Stimulated activated CD8-positive, alpha-beta memory T cell treated with anti-CD3 and anti-CD28 coated beads, Interleukin-15, amount 100 ng/mL, for 24 hours (primary cell): ENCODE measurements around the gene GTPBP4.
"Not testable (repeated sequence)": the region's sequence is repeated elsewhere in the genome, so short reads cannot be mapped to it uniquely, and the experiment has no call there.

ENCODE experiments used
- DNase-seq: peaks from one replicate; pipeline ENCODE4 v3.0.0-alpha.2; 2020; ENCODE audit warnings: low read depth

The GTPBP4 gene

GRCh38 chr10:988667-989545 lies 672 bp downstream of the GTPBP4 start:
- DNase-seq = no peak

GRCh38 chr10:990808-991207 lies 2.6 kb downstream of the GTPBP4 start:
- no peak for DNase-seq

- DNase-seq = no peak
Measured at GRCh38 chr10:992467-992866, 4.2 kb downstream of the GTPBP4 start.

DNA sequence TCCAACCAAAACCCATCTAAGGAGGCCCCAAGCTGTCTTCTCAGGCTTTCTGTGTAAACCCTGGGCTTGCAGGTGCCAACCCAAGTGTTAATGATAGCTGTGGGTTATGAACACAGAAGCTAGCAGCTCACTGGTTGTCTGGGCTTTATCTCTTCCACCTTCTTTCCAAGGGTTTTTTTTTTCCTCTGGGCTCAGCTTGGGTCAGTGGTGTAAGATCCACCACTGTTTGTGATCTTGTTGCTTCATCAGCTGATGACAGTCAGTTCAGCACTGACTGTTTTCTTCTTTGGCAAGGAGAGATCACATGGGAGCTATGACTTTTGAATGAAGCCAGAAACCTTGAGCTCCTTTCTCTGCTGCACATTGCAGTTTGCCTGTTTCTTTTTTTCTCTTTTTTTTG lies 4.6 kb downstream of the GTPBP4 start:
- no peak for DNase-seq

DNA sequence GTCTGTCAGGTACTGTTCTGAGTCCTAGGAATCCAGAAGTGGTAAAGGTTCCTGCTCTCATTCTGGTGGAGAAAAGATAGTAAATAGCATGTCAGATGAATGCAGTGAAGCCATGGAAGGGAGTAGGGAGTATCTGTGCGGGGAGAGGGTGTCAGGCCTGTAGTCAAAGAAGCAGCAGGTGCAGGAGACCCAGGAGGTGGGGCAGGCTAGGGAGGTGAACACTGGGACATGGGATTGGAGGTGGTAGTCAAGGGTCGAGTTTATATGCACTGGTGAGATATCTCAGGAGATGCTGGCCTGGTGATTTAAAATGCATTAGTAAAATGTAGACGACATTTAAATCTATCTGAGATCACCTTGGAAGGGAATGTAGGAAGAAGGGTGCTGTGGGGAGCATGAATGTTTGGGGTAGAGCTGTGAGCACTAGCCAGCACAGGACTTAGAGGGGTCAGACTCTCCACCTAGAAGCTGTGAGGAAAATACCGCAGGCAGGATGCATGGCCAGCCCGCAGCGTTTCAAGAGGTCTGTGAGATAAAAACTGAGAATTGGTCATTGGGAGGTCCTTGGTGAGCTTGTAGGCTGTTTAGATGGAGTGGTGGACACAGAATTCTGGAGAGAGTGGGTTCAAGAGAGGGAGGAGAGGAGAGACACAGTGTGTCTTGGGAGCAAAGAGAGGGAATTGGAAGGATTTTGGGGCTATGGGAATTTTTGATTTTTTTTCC lies 6.8 kb downstream of the GTPBP4 start:
- DNase-seq = no peak

DNA sequence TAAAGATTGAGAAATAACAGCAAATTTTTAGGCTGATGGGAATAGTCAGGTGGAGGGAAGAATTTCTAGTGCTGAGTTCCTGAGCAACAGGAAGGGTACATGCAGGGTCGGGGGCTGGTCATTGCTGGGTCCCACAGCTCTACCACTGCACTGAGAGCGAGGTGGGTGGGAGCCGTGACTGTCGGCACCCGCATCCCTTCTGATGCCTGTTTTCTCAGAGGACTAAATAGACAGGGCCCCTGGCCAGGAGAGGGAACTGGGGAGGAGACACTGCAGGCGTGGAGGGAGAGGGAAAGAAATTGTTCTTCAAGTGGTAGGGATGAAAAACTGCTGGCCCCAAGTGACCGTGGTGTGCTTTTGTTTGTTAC lies 7.3 kb downstream of the GTPBP4 start:
- DNase-seq = no peak

- no peak for DNase-seq
Measured at GRCh38 chr10:996031-996430, 7.8 kb downstream of the GTPBP4 start.

GRCh38 chr10:997266-998022 lies 9.2 kb downstream of the GTPBP4 start:
- no peak for DNase-seq

- no peak for DNase-seq
Measured at GRCh38 chr10:1002425-1003006, 14.3 kb downstream of the GTPBP4 start.

DNA sequence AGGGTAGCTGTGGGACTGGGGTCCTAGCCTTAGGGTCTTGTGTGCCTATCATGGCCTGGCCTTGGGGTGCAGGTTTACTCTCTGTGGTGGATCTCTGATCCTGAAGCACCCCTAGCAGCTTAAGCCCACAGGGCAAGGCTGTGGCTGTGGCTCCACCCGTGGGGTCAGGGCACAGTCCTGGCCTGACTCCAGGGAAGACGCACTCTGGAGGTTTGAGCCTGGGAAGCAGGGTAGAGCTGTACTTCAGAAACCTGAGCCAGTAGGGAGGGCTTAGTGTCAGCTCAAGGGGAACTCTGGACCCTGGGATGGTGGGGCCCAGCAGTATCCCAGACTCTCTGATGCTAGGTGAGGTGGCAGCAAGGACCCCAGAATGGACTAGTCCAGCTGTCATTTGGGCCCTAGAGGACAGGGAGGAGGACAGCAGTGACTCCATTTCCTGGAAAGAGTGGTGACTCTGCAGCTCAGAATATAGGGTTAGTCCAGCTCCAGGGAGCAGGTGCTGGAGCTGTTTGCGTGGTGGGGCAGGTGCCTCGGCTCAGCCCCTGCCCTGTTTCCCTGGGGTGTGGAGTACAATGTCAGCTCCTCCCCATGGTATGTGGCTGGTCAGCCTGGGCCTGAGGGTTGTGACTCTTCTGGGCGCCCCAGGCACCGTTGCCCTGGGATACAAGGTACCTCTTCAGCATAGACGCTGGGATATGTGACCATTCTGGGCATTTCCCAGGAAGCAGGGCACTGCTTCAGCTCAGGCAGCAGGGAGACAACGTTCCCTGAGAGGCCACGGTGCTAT lies 15.8 kb downstream of the GTPBP4 start:
- DNase-seq = no peak

GRCh38 chr10:1006573-1006972 lies 18.3 kb downstream of the GTPBP4 start:
- no peak for DNase-seq

GRCh38 chr10:1007583-1007982 lies 19.3 kb downstream of the GTPBP4 start:
- no peak for DNase-seq

DNA sequence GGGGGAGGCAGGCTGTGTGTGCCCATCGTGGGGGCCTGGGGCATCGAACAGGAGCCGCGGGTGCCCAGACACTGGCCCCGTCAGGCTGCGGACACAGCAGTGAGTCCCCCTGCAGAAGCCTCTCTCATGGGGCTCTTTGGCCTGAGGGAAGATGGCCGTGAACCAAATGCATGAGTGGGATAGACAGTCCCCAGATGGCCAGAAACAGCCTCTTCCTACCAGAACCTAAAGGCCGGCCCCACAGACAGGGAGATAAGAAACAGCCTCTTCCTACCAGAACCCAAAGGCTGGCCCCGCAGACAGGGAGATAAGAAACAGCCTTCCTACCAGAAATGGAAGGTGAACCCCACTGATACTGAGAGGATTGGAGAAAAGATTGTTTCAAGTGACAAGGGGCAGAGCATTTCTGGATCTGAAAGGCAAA lies 20.8 kb downstream of the GTPBP4 start:
- DNase-seq = no peak

GRCh38 chr10:1009947-1010346 lies 21.7 kb downstream of the GTPBP4 start:
- DNase-seq = not testable (repeated sequence)

DNA sequence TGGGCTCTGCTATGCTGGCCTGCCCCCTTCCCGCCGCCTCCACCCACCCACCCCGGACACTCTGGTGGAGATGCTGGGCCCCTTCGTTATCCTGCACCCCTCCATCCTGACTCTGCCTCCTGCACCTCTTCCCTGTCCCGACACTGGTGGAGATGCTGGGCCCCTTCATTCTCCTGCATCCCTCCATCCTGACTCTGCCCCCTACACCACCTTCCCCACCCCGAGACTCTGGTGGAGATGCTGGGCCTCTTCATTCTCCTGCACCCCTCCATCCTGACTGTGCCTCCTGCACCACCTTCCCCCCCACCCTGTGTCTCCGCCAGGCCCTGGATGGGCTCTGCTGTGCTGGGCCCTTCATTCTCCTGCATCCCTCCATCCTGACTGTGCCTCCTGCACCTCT lies 22.5 kb downstream of the GTPBP4 start:
- no peak for DNase-seq

DNA sequence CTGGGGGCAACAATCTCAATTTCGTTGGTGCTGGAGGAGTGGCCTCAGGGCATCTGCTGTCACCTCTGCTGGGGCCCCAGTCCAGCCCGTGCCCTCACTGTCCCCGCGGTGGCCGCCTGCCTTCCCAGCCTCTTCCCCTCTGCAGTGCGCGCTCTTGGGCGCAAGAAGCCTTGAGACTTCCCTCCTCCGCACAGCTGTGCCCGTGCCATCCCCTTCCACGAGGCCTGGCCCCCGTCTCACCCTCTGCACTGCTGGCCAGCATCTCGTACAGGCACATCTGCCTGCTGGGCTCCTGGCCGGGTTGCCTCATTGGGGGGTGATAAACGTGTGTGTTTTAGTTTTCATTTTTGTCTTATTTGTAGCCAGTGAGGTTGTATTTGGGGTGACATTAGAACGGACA lies 23.5 kb downstream of the GTPBP4 start:
- no peak for DNase-seq

GRCh38 chr10:1015688-1016087 lies 27.5 kb downstream of the GTPBP4 start:
- no peak for DNase-seq

GRCh38 chr10:1019362-1019761 lies 31.1 kb downstream of the GTPBP4 start:
- DNase-seq = no peak

GRCh38 chr10:1020460-1020859 lies 32.2 kb downstream of the GTPBP4 start:
- no peak for DNase-seq

DNA sequence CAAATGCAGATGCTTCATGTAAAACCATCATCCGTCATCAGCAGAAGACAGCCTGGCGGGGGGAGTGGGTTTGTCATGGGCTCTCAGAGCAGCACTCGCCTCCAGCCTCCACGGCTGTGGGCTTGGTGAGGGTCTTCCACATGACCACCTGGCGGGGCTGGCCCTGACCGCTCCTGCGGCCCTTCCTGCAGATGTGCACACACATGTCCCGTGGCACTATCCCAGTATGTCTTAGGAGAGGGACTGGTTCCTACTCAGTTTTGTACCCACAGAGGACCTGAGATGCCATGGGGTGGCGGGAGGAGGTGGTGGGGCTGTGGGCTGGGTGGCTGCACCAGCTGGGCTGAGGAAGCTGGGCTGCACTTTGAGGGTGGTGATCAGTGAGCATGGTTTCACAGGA lies 32.7 kb downstream of the GTPBP4 start:
- DNase-seq = no peak

- no peak for DNase-seq
Measured at GRCh38 chr10:1022413-1022812, 34.2 kb downstream of the GTPBP4 start.

DNA sequence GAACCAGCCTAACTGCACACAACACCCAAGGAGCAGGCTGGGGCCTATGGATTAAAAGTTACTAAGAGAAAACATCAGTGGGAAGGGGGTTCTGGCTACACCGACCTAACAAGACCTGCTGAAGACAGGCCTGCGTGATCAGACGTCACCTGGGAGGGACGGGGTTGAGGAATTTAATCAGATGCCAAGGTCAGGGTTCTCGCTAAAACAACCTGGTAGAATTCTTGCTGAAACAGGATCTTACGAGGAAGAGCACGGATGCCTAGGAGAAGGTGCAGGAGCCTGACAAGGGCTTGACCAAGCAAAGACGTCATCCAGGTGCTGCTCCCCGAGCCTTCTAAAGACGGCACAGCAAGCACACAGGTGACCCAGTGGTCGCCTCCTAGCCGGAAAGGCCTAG lies 35.9 kb downstream of the GTPBP4 start:
- no peak for DNase-seq
